IPS-20b (cell line): Measurements from ENCODE around the gene GOLGA5.
"Not testable (repeated sequence)": the region's sequence is repeated elsewhere in the genome, so short reads cannot be mapped to it uniquely, and the experiment has no call there.

Experiments
- H3K27ac ChIP-seq: one replicate; pipeline ENCODE4 v1.5.1; 2013; ENCODE audit warnings: low read length
- H3K27me3 ChIP-seq: 2 replicates; pipeline ENCODE4 v1.6.1; 2013; ENCODE audit warnings: mild to moderate bottlenecking, low read length, inconsistent platforms; ENCODE audit not compliant: insufficient read depth
- H3K36me3 ChIP-seq: 2 replicates; pipeline ENCODE4 v1.6.1; 2013; ENCODE audit warnings: low read depth, mild to moderate bottlenecking, inconsistent platforms, low read length, moderate library complexity; ENCODE audit not compliant: insufficient read depth
- H3K4me1 ChIP-seq: 2 replicates; pipeline ENCODE4 v1.6.1; 2013; ENCODE audit warnings: mild to moderate bottlenecking, control low read depth, inconsistent platforms, low read length, moderate library complexity; ENCODE audit not compliant: insufficient read depth
- H3K4me3 ChIP-seq: 2 replicates; pipeline ENCODE4 v1.5.1; 2013; ENCODE audit warnings: mild to moderate bottlenecking, low read length, inconsistent platforms
- H3K9ac ChIP-seq: 2 replicates; pipeline ENCODE4 v1.6.1; 2013; ENCODE audit warnings: low read depth, mild to moderate bottlenecking, inconsistent platforms, low read length, moderate library complexity
- H3K9me3 ChIP-seq: 2 replicates; pipeline ENCODE4 v1.6.1; 2013; ENCODE audit warnings: mild to moderate bottlenecking, low read depth, low read length, inconsistent platforms; ENCODE audit not compliant: insufficient read depth

Gene GOLGA5

GRCh38 chr14:92800012-92800411, 5.9 kb downstream of the GOLGA5 start:
- Histone ChIP-seq H3K27me3 (no peaks in the 10 kb centered on the region), H3K27ac (no peak overlapping the region), H3K9me3 (no peaks in the 10 kb centered on the region), H3K36me3 (peaks cover 25% of the 10 kb centered on the region), H3K4me3 (no peak overlapping the region), H3K9ac (no peak overlapping the region), H3K4me1 (no peaks in the 10 kb centered on the region)

DNA sequence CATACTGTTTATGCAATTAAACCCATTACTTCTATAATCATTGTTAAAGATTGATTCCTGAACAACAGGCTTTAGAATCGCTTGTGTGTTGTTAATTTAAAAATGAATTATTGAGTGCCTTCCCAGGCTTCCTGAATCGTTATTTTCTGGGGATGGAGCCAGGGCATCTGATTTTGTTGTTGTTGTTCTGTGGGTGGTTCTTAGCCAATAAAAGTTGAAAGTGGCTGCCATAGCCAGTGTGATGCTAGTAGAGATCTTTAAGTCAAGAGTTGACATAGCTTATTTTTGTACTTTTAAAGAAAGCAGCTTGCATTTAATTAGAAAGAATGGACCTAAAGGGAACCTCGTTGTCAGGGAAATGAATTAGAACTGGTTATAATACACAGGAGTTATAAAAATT, 6.4 kb downstream of the GOLGA5 start:
- H3K4me1 ChIP-seq: no peaks in the 10 kb centered on the region
- H3K4me3 ChIP-seq: no peak overlapping the region
- no peak overlapping the region for H3K9ac ChIP-seq

DNA sequence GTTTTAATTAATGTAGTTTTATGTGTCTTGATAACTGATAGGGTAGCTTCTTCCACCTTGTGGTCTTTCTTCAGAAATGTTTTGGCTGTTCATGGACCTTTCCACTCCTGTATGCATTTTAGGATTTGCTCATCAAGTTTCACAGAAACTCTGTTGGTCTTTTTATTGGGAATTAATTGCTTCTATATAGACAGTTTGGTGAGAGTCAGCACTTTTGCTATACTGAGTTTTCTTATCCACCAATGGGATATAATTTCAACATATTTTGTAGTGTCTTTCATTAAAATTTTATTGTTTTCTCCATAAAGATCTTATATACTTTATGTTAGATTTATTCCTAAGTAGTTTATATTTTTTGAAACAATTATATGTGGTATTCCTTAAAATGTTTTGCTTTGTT, 7.8 kb downstream of the GOLGA5 start:
- H3K36me3 ChIP-seq: peaks cover 30% of the 10 kb centered on the region
- H3K4me3 ChIP-seq: no peak overlapping the region

More for the DNA sequence above, 6.4 kb downstream of the GOLGA5 start:
- Histone ChIP-seq H3K27me3 (no peaks in the 10 kb centered on the region), H3K9me3 (no peaks in the 10 kb centered on the region), H3K27ac (no peak overlapping the region), H3K36me3 (peaks cover 25% of the 10 kb centered on the region)

DNA sequence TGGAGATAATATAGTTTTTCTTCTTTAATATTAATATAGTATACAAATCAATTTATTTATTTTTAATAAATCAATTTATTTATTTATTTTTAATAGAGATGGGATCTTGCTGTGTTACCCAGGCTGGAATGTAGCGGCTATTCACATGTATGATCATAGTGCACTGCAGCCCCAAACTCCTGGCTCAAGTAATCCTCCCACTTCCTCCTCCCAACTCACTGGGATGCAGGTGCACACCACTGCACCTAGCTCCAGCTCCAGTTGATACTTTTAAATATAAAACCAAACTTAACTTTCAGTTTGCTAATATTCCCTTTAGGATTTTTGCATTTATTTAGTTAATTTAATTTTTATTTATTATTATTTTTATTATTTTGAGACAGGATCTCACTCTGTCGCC, 8.6 kb downstream of the GOLGA5 start:
- no peak overlapping the region for H3K27ac ChIP-seq
- peaks cover 28% of the 10 kb centered on the region for H3K36me3 ChIP-seq
- H3K4me1 ChIP-seq: no peaks in the 10 kb centered on the region
- no peaks in the 10 kb centered on the region for H3K27me3 ChIP-seq
- no peaks in the 10 kb centered on the region for H3K9me3 ChIP-seq
- no peak overlapping the region for H3K4me3 ChIP-seq
- H3K9ac ChIP-seq: no peak overlapping the region

More for the DNA sequence above, 7.8 kb downstream of the GOLGA5 start:
- H3K9me3 ChIP-seq: no peaks in the 10 kb centered on the region
- no peaks in the 10 kb centered on the region for H3K27me3 ChIP-seq
- no peaks in the 10 kb centered on the region for H3K4me1 ChIP-seq
- no peak overlapping the region for H3K9ac ChIP-seq
- no peak overlapping the region for H3K27ac ChIP-seq

- Histone ChIP-seq H3K4me3 (no peak overlapping the region), H3K36me3 (peaks cover 84% of the 10 kb centered on the region), H3K9me3 (no peaks in the 10 kb centered on the region), H3K27ac (no peak overlapping the region), H3K4me1 (no peaks in the 10 kb centered on the region), H3K9ac (no peak overlapping the region), H3K27me3 (no peaks in the 10 kb centered on the region)
Measured at GRCh38 chr14:92813201-92813600, 19.1 kb downstream of the GOLGA5 start.

DNA sequence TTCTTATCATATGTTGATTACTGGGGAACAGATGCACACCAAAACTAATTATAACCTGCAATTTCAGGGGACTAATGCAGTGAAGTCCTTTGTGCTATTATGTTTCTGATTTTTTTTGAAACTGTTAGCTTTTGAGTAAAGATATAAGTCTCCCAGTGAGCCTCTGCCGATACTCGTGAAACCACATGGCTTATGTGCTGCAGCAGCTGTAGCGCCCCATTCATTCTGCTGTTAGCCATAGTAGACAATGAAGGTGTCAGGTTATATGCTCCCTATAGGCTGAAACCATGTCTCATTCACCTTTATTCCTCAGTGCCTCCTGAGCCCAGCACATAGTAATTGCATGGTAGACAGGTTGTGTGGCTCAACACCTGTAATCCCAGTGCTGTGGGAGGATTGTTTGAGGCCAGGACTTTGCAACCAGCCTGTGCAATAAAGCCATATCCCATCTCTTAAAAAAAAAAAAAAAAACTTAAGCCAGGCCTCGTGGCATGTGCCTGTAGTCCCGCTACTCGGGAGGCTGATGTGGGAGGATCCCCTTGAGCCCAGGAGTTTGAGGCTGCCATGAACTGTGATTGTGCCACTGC, 25.0 kb downstream of the GOLGA5 start:
- H3K27ac ChIP-seq: no peak overlapping the region
- H3K27me3 ChIP-seq: no peaks in the 10 kb centered on the region
- H3K4me3 ChIP-seq: no peak overlapping the region
- no peaks in the 10 kb centered on the region for H3K9me3 ChIP-seq
- H3K36me3 ChIP-seq: peaks cover 68% of the 10 kb centered on the region
- H3K4me1 ChIP-seq: no peaks in the 10 kb centered on the region
- H3K9ac ChIP-seq: no peak overlapping the region

DNA sequence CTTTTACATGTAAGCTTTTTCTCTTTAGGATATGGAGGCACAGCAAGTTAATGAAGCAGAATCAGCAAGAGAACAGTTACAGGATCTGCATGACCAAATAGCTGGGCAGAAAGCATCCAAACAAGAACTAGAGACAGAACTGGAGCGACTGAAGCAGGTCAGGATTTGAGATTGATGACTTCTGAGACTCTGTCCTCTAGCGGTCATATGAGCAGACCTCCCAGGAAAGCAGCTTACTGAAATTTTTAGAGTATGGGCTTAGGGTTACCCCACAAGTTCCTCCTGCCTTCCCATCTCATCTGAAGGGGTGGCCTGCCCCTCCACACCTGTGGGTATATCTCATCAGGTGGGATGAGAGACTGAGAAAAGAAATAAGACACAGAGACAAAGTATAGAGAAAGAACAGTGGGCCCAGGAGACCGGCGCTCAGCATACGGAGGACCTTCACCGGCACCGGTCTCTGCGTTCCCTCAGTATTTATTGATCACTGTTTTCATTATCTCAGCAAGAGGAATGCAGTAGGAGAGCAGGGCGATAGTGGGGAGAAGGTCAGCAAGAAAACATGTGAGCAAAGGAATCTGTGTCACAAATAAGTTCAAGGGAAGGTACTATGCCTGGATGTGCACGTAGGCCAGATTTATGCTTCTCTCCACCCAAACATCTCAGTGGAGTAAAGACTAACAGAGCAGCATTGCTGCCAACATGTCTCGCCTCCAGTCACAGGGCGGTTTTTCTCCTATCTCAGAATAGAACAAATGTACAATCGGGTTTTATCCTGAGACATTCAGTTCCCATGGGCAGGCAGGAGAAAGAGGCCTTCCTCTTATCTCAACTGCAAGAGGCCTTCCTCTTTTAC, 25.8 kb downstream of the GOLGA5 start:
- H3K4me3 ChIP-seq, H3K9me3 ChIP-seq, H3K9ac ChIP-seq, H3K27ac ChIP-seq, H3K27me3 ChIP-seq, H3K4me1 ChIP-seq: not testable (repeated sequence)
- H3K36me3 ChIP-seq: peaks cover 70% of the 10 kb centered on the region

DNA sequence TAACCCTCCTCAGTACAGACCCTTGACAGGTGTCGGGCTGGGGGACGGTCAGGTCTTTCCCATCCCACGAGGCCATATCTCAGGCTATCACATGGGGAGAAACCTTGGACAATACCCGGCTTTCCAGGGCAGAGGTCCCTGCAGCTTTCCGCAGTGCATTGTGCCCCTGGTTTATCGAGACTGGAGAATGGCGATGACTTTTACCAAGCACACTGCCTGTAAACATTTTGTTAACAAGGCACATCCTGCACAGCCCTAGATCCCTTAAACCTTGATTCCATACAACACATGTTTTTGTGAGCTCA, 26.4 kb downstream of the GOLGA5 start:
- H3K27ac ChIP-seq, H3K9me3 ChIP-seq, H3K9ac ChIP-seq, H3K27me3 ChIP-seq, H3K4me3 ChIP-seq, H3K4me1 ChIP-seq: not testable (repeated sequence)
- peaks cover 71% of the 10 kb centered on the region for H3K36me3 ChIP-seq

DNA sequence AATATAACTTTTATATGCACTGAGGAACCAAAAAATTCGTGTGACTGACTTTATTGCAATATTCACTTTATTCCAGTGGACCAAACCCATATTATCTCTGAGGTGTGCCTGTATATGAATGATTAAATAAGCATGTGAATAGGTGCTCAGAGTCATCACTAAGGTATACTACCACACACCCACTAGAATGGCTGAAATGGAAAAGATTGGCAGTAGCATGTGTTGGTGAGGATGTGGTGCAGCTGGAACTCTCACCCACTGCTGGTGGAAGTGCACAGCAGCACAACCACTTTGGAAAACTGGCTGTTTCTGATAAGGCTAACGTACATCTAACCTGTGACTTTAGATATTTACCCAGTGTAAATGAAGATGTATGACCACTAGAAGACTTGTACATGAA, 36.8 kb downstream of the GOLGA5 start:
- peaks cover 54% of the 10 kb centered on the region for H3K36me3 ChIP-seq
- H3K4me3 ChIP-seq: no peak overlapping the region
- no peak overlapping the region for H3K9ac ChIP-seq
- H3K4me1 ChIP-seq: no peaks in the 10 kb centered on the region
- no peaks in the 10 kb centered on the region for H3K27me3 ChIP-seq
- no peaks in the 10 kb centered on the region for H3K9me3 ChIP-seq
- no peak overlapping the region for H3K27ac ChIP-seq

DNA sequence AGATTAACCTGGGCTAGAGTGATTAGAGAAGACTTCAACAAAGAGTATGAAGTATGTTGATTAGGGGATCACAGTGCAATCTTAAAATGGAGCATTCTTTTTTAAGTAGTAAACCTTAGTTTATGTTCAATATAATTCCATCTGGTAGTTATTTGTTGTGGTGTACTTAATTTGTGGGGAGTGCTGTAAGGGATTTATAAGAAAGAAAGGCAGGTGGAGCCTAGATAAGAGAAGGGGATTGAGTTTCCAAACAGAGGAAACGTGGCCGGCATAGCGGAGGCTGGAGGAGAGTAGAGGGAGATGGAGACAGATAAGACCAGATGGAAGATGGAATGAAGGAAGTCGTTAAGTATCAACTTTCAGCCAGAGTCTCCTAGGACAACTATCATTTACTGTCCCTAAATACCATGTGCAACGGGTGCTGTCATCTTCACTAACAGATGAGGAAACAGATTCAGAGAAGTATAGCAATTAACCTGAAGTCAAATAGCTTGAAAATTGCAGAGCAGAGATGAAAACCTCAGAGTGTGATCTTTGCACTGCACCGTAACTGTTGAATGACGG, 38.1 kb downstream of the GOLGA5 start:
- H3K4me1 ChIP-seq: no peaks in the 10 kb centered on the region
- H3K9ac ChIP-seq: no peak overlapping the region
- H3K27me3 ChIP-seq: no peaks in the 10 kb centered on the region
- no peak overlapping the region for H3K4me3 ChIP-seq
- no peaks in the 10 kb centered on the region for H3K9me3 ChIP-seq
- peaks cover 50% of the 10 kb centered on the region for H3K36me3 ChIP-seq
- no peak overlapping the region for H3K27ac ChIP-seq

DNA sequence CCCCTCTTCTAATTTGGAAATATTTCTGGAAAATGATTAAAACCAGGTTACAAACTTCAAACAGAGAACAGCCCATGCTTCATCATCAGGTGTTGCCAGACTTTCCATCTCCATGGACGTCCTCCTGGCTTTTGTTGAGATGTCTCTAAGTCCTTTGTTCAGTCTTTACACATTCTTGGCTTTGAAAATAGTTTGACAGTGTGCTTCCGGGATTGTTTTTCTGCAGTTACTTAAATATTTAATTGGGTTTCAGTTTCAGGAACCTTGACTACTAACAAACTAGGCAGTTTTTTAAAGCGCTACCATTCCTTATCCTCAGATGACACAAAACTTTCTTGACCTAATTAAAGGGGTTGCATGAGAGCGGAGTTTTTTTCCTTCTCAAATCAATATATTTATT, 47.8 kb downstream of the GOLGA5 start:
- Histone ChIP-seq H3K4me3 (no peak overlapping the region), H3K4me1 (no peaks in the 10 kb centered on the region), H3K27ac (no peak overlapping the region)

DNA sequence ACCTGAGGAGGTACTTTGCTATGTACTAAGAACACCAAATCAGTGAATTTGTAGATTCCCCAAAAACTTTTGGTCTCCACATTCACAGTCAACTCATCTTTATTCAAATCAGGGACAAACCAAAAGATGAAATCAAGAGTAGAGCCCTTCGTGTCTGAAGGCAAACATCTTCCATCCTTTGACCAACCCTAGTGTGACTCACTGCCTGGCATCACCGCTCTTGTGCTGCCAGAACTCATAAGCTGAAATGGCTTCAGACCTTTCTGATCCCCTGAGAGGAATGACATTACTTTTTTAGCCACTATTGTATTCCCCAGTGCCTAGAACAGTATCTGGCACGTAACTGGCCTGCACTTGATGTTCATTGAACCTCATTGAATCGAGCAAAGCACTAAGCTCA, 50.1 kb downstream of the GOLGA5 start:
- H3K27ac ChIP-seq: no peak overlapping the region
- no peak overlapping the region for H3K4me3 ChIP-seq
- no peaks in the 10 kb centered on the region for H3K4me1 ChIP-seq

More for the DNA sequence above, 47.8 kb downstream of the GOLGA5 start:
- Histone ChIP-seq H3K9me3 (no peaks in the 10 kb centered on the region), H3K36me3 (peaks cover 26% of the 10 kb centered on the region), H3K9ac (no peak overlapping the region), H3K27me3 (no peaks in the 10 kb centered on the region)

More for the DNA sequence above, 50.1 kb downstream of the GOLGA5 start:
- no peak overlapping the region for H3K9ac ChIP-seq
- peaks cover 15% of the 10 kb centered on the region for H3K36me3 ChIP-seq
- no peaks in the 10 kb centered on the region for H3K27me3 ChIP-seq
- H3K9me3 ChIP-seq: no peaks in the 10 kb centered on the region
